Esophagus squamous epithelium (tissue), 5 donors: ENCODE data around the gene TIMM44. TPM values are rescaled to one million over a fixed set of nuclear protein-coding genes. Genes with fewer than 3 reads are reported as not detected.
A peak's percentile ranks its signal among the peaks of the same experiment; 100 is the strongest.

Experiments
- DNase-seq: peaks from one replicate; lab custom pipeline; 2025; lab: John Stamatoyannopoulos, UW
- H3K27ac ChIP-seq, 4 donors: fragments of 200-600 bp; sonication (generic); one replicate each; pipeline ENCODE4 v1.5.1; 2016 to 2019; ENCODE audit warnings: mild to moderate bottlenecking in 1 of 4
- H3K27me3 ChIP-seq, 4 donors: fragments of 200-600 bp; sonication (generic); 1 replicate in 3 of 4; 2 replicates in 1 of 4; pipeline versions ENCODE4 v1.5.1 to v1.6.0; 2017 to 2021; ENCODE audit warnings: antibody characterized with exemption in 1 of 4
- H3K36me3 ChIP-seq, 3 donors: fragments of 200-600 bp; sonication (generic); one replicate each; pipeline ENCODE4 v1.5.1; 2016 to 2019
- H3K4me1 ChIP-seq, 3 donors: fragments of 200-600 bp; sonication (generic); one replicate each; pipeline ENCODE4 v1.5.1; 2017 to 2019
- H3K4me3 ChIP-seq, 4 donors: fragments of 200-600 bp; sonication (generic); 1 replicate in 3 of 4; 2 replicates in 1 of 4; pipeline ENCODE4 v1.5.1; 2016 to 2019; ENCODE audit warnings: mild to moderate bottlenecking in 2 of 4, moderate library complexity in 1 of 4
- H3K9me3 ChIP-seq, 3 donors: fragments of 200-600 bp; sonication (generic); one replicate each; pipeline ENCODE4 v1.5.1; 2016 to 2019
- CTCF ChIP-seq, 6 experiments: fragments of 450-650 bp in 4 of 6; fragments of 200-600 bp in 2 of 6; sonication (generic) in 2 of 6; IDR thresholded peaks; one replicate each; pipeline ENCODE4 v1.5.1; 2016 to 2019; ENCODE audit warnings: antibody characterized with exemption in 6 of 6, mild to moderate bottlenecking in 4 of 6, moderate library complexity in 4 of 6
- POLR2A ChIP-seq, 4 donors: fragments of 450-650 bp; IDR thresholded peaks; one replicate each; pipeline ENCODE4 v1.6.1; 2017; ENCODE audit warnings: antibody characterized with exemption in 4 of 4, mild to moderate bottlenecking in 4 of 4, moderate library complexity in 3 of 4
- WGBS, 2 donors: methylation state at CpG; one replicate each; pipeline ENCODE4 v1.1.5; 2018; 5-methylcytosine and 5-hydroxymethylcytosine counted together
- intact Hi-C: fragments of 100-400 bp; cut with DNase I; formaldehyde crosslinking; loops from one replicate; pipeline ENCODE4 v1.15.0; 2022
- total RNA-seq, 4 donors: library from RNA; depleted of rRNA; stranded (reverse); fragments of >200 nt; gene quantifications; one replicate each; pipeline ENCODE4 v1.1.0, GENCODE V29; 2016
- donor health status: DM: yes; HTN: yes; CAD: no.

TIMM44 gene
- total RNA-seq, 4 donors from 2014 or later: 36.4 to 52.6 (median 45.5) TPM

GRCh38 chr19:7905859-7906258 is 37.6 kb downstream of the TIMM44 start:
- no peak for DNase-seq
- TF ChIP-seq CTCF (IDR thresholded peaks at IDR 0.05) (no peak), POLR2A (IDR thresholded peaks at IDR 0.05) (no peak)
- Histone ChIP-seq H3K36me3 (peaks cover 10 to 43% (median 20%) of the 10 kb centered on the region in 3 donors), H3K27me3 (no peaks in the 10 kb centered on the region), H3K4me1 (peaks cover 28 to 77% (median 50%) of the 10 kb centered on the region in 3 donors), H3K27ac (no peak overlapping the region), H3K4me3 (no peak overlapping the region), H3K9me3 (no peaks in the 10 kb centered on the region)
- WGBS, 2 donors: 86 to 91% methylated on average over 6 to 9 of the region's 10 CpGs
- intact Hi-C loops: loop anchor here (10.0 kb wide), 1 partner anchor 51 kb away; no protein-coding TSS in a partner anchor

DNA sequence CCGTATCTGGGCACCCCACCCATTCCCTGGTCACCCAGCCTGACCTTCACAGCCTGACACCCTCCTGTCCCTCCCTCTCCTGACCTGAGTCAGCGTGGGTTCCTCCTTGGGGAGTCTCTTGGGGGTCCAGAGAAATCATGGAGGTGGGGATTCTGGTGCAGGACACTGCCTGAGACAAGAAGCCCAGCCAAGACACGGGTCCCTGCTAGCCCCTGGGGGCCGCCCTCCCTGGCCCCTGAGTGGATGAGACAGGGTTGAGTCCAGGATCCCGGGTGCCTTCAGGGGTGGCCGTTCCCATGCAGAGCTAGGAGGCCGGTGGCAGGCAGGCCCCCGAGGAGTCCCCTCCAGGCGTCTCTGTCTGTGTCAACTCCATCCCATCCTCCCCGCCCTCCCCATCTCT is 38.2 kb downstream of the TIMM44 start:
- Histone ChIP-seq H3K4me3 (peak overlapping the region in 2 of 4 donors; percentile 82 to 99), H3K27ac (no peak overlapping the region), H3K36me3 (peaks cover 4 to 37% (median 14%) of the 10 kb centered on the region in 3 donors), H3K4me1 (peaks cover 28 to 83% (median 55%) of the 10 kb centered on the region in 3 donors), H3K9me3 (no peaks in the 10 kb centered on the region), H3K27me3 (peaks cover 0 to 4% (median 0%) of the 10 kb centered on the region in 4 donors)
- DNase-seq: no peak
- no peak for TF ChIP-seq CTCF (IDR thresholded peaks at IDR 0.05)
- TF ChIP-seq POLR2A (IDR thresholded peaks at IDR 0.05): no peak
- 66 to 74% methylated on average over 6 to 7 of the region's 10 CpGs for WGBS, 2 donors
- intact Hi-C loops: loop anchor here (10.0 kb wide), 1 partner anchor 50 kb away; no protein-coding TSS in a partner anchor

DNA sequence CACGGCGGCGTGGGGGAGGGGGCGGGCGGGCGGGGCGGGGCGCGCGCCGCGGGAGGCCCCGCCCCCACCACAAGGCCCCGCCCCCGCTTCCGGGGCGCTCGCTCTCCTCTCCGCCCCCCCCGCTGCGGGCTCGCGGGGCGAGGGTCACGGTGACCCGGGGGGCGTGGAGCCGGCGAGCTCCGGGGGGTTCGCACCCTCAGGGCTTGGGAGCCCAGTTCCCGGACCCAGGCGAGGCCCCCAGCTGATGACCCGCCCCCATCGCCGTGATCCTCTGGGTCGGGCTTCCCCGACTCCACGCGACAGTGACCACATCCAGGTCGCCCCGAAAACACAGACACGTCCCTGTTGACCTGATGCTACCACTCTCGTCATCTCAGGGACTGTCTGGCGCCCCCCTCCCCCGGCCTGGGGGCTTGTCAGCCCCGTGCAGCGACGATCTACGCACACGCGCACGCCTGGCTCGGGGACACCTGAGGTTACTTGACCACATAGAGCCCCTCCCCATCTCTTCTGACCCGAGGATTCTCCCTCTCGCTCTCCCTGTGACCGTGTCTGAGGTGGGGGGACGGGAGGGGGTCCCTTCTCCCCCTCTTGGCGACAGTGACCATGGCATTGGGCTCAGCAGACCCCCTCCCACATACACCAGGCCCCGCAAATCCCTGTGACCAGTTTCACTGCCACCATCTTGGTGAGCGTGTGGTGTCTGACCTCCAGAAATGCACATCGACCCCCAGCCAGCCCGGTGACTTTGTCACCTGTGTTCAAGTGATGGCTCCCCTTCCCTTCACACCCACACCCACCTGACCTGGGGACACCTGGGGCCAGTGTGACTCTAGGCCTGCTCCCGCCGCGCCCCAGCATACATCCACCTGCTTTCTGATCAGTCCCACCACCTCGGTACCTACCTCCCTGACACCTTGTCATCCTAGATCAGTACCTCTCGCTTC is 39.1 kb downstream of the TIMM44 start:
- Histone ChIP-seq H3K9me3 (no peaks in the 10 kb centered on the region), H3K27me3 (peaks cover 0 to 11% (median 0%) of the 10 kb centered on the region in 4 donors), H3K4me1 (peaks cover 28 to 89% (median 58%) of the 10 kb centered on the region in 3 donors), H3K27ac (peak overlapping the region; percentile 85 to 95 (median 92)), H3K4me3 (peak overlapping the region; percentile 66 to 99 (median 78)), H3K36me3 (peaks cover 0 to 34% (median 7%) of the 10 kb centered on the region in 3 donors)
- WGBS, 2 donors: 26 to 28% methylated on average over 15 to 19 of the region's 68 CpGs
- no peak for DNase-seq
- intact Hi-C loops: loop anchor here (10.0 kb wide), 1 partner anchor 50 kb away; no protein-coding TSS in a partner anchor
- TF ChIP-seq CTCF (IDR thresholded peaks at IDR 0.05) (no peak), POLR2A (IDR thresholded peaks at IDR 0.05) (no peak)

- peaks cover 0 to 35% (median 7%) of the 10 kb centered on the region in 3 donors for H3K36me3 ChIP-seq
- WGBS, 2 donors: 0% methylated on average over 13 of the region's 89 CpGs; no CpG with 5 or more reads in 1 of the 2 donors
- H3K4me3 ChIP-seq: peak within 1 kb of the TSS; percentile 66 to 99 (median 78)
- H3K27me3 ChIP-seq: peaks cover 0 to 11% (median 0%) of the 10 kb centered on the region in 4 donors
- H3K9me3 ChIP-seq: no peaks in the 10 kb centered on the region
- TF ChIP-seq CTCF (IDR thresholded peaks at IDR 0.05) (peak; percentile 3 to 96 (median 42)), POLR2A (IDR thresholded peaks at IDR 0.05) (peak in 3 of 4 donors; percentile 66 to 86 (median 71))
- peak within 1 kb of the TSS; percentile 88 to 95 (median 92) for H3K27ac ChIP-seq
- intact Hi-C loops: loop anchor here (10.0 kb wide), 1 partner anchor 49 kb away; no protein-coding TSS in a partner anchor
- peaks cover 28 to 80% (median 56%) of the 10 kb centered on the region in 3 donors for H3K4me1 ChIP-seq
- DNase-seq: peak; percentile 90
Observed at GRCh38 chr19:7903244-7904073, 40.0 kb downstream of the TIMM44 start, which contains the start of gene MAP2K7. MAP2K7 (plus strand) TSS chr19:7903877; CDS start chr19:7903945, 68 bp downstream.
